WTC11 (cell line): ENCODE results near the gene CLEC2D. TPM values are rescaled to one million over a fixed set of nuclear protein-coding genes. Genes with fewer than 3 reads are reported as not detected.

Experiments
- ATAC-seq: fragments of 200-7000 bp; cut with Tn5 transposase; 2 replicates; pipeline ENCODE4 v1.10.0; 2021; ENCODE audit warnings: mild to moderate bottlenecking, moderate library complexity
- CTCF ChIA-PET: fragments of 300-600 bp; sonication (Branson Sonifier 250); formaldehyde crosslinking; loops from one replicate; lab custom pipeline; 2021; ENCODE audit warnings: antibody characterized with exemption; lab: Charles Lee
- POLR2A ChIA-PET: fragments of 350-600 bp; sonication (Branson Sonifier 250); formaldehyde crosslinking; loops from one replicate; lab custom pipeline; 2021; ENCODE audit warnings: antibody characterized with exemption; lab: Charles Lee
- DNase-seq: peaks from one replicate; pipeline ENCODE4 v3.0.0; 2021; ENCODE audit warnings: low spot score
- H3K27ac Mint-ChIP-seq: 2 replicates; pipeline ENCODE4 v1.8.0; 2021; ENCODE audit warnings: mixed read lengths
- H3K27me3 Mint-ChIP-seq: 2 replicates; pipeline ENCODE4 v1.8.0; 2021; ENCODE audit warnings: low read depth, mild to moderate bottlenecking, moderate library complexity, mixed read lengths
- H3K36me3 Mint-ChIP-seq: 2 replicates; pipeline ENCODE4 v1.8.0; 2021; ENCODE audit warnings: mixed read lengths
- H3K4me1 Mint-ChIP-seq: 2 replicates; pipeline ENCODE4 v1.8.0; 2022; ENCODE audit warnings: mixed read lengths
- H3K4me3 Mint-ChIP-seq: 2 replicates; pipeline ENCODE4 v1.8.0; 2021; ENCODE audit warnings: mild to moderate bottlenecking, moderate library complexity, mixed read lengths
- H3K9me3 Mint-ChIP-seq: 2 replicates; pipeline ENCODE4 v1.8.0; 2021; ENCODE audit warnings: mixed read lengths
- AR ChIP-seq: fragments of 250-450 bp; sonication (Bioruptor Pico); IDR thresholded peaks from 2 replicates; pipeline ENCODE4 v1.9.0; 2021; ENCODE audit warnings: mild to moderate bottlenecking
- ARID4B ChIP-seq: sonication (generic); formaldehyde crosslinking; IDR thresholded peaks from 2 replicates; pipeline ENCODE4 v1.8.0; 2023; ENCODE audit warnings: missing genetic modification reagents, mild to moderate bottlenecking, borderline replicate concordance
- CBFB ChIP-seq: sonication (generic); formaldehyde crosslinking; IDR thresholded peaks from 2 replicates; pipeline ENCODE4 v1.8.1; 2022; ENCODE audit warnings: mild to moderate bottlenecking, low read depth, missing genetic modification reagents
- ESRRA ChIP-seq: sonication (generic); formaldehyde crosslinking; IDR thresholded peaks from 2 replicates; pipeline ENCODE4 v1.8.1; 2022; ENCODE audit warnings: mild to moderate bottlenecking, missing genetic modification reagents, borderline replicate concordance
- FOXP1 ChIP-seq: sonication (generic); formaldehyde crosslinking; IDR thresholded peaks from 2 replicates; pipeline ENCODE4 v1.8.0; 2022; ENCODE audit warnings: missing genetic modification reagents, mild to moderate bottlenecking, moderate library complexity, borderline replicate concordance
- GTF2I ChIP-seq: fragments of 250-450 bp; sonication (Bioruptor Pico); conservative IDR thresholded peaks from 2 replicates; pipeline ENCODE4 v1.4.0; 2021; ENCODE audit warnings: mild to moderate bottlenecking
- HMGA2 ChIP-seq: fragments of 250-450 bp; sonication (Bioruptor Pico); IDR thresholded peaks from 2 replicates; pipeline ENCODE4 v1.4.0; 2021; ENCODE audit warnings: mild to moderate bottlenecking, moderate library complexity
- MAX ChIP-seq: sonication (generic); formaldehyde crosslinking; IDR thresholded peaks from 2 replicates; pipeline ENCODE4 v1.8.0; 2022; ENCODE audit warnings: mild to moderate bottlenecking, missing genetic modification reagents
- NR1H2 ChIP-seq: sonication (generic); formaldehyde crosslinking; IDR thresholded peaks from 2 replicates; pipeline ENCODE4 v1.9.0; 2021; ENCODE audit warnings: mild to moderate bottlenecking, moderate library complexity, missing genetic modification reagents
- PRDM15 ChIP-seq: sonication (generic); formaldehyde crosslinking; IDR thresholded peaks from 2 replicates; pipeline ENCODE4 v1.8.0; 2022; ENCODE audit warnings: missing genetic modification reagents
- SMAD3 ChIP-seq: sonication (generic); formaldehyde crosslinking; IDR thresholded peaks from 2 replicates; pipeline ENCODE4 v1.8.0; 2022; ENCODE audit warnings: missing genetic modification reagents, mild to moderate bottlenecking, borderline replicate concordance
- USF1 ChIP-seq: sonication (generic); formaldehyde crosslinking; IDR thresholded peaks from 2 replicates; pipeline ENCODE4 v1.8.0; 2022; ENCODE audit warnings: mild to moderate bottlenecking, missing genetic modification reagents
- ZNF219 ChIP-seq: sonication (generic); formaldehyde crosslinking; IDR thresholded peaks from 2 replicates; pipeline ENCODE4 v1.8.0; 2023; ENCODE audit warnings: missing genetic modification reagents, mild to moderate bottlenecking, borderline replicate concordance
- ZNF416 ChIP-seq: fragments of 250-450 bp; sonication (Bioruptor Pico); IDR thresholded peaks from 2 replicates; pipeline ENCODE4 v1.9.0; 2021; ENCODE audit warnings: mild to moderate bottlenecking, inconsistent platforms
- ZNF512 ChIP-seq: sonication (generic); formaldehyde crosslinking; IDR thresholded peaks from 2 replicates; pipeline ENCODE4 v1.8.1; 2022; ENCODE audit warnings: missing genetic modification reagents, borderline replicate concordance
- ZNF532 ChIP-seq: fragments of 250-450 bp; sonication (Bioruptor Pico); IDR thresholded peaks from 2 replicates; pipeline ENCODE4 v1.9.0; 2021; ENCODE audit warnings: mild to moderate bottlenecking, borderline replicate concordance
- ZNF671 ChIP-seq: fragments of 250-450 bp; sonication (Bioruptor Pico); IDR thresholded peaks from 2 replicates; pipeline ENCODE4 v1.8.0; 2021; ENCODE audit warnings: mild to moderate bottlenecking
- total RNA-seq: library from RNA; stranded (reverse); gene quantifications from 3 replicates; pipeline ENCODE4 v1.2.3, GENCODE V29; 2021

CLEC2D gene
- total RNA-seq, 1 experiment from 2014 or later, result 6.2 TPM

GRCh38 chr12:9699898-9700605 lies 30.5 kb downstream of the CLEC2D start:
- CTCF ChIA-PET, result no interaction called here
- no peak for ATAC-seq
- peaks cover 38% of the 10 kb centered on the region for H3K36me3 Mint-ChIP-seq
- TF ChIP-seq HMGA2 (CRISPR knock-in tag) (no peak), ZNF219 (CRISPR knock-in tag) (no peak), ZNF532 (CRISPR knock-in tag) (no peak), CBFB (CRISPR knock-in tag) (no peak), GTF2I (CRISPR knock-in tag) (no peak), NR1H2 (CRISPR knock-in tag) (no peak), PRDM15 (no peak), ZNF512 (CRISPR knock-in tag) (no peak), FOXP1 (no peak), ARID4B (CRISPR knock-in tag) (no peak), ESRRA (no peak), MAX (CRISPR knock-in tag) (no peak), ZNF671 (no peak), AR (CRISPR knock-in tag) (no peak), USF1 (CRISPR knock-in tag) (no peak), ZNF416 (CRISPR knock-in tag) (no peak), SMAD3 (no peak)

More at GRCh38 chr12:9699898-9700605, 30.5 kb downstream of the CLEC2D start:
- no peak for DNase-seq
- Mint-ChIP-seq H3K4me3 (no peak overlapping the region), H3K27ac (no peak overlapping the region), H3K9me3 (peaks cover 83% of the 10 kb centered on the region), H3K4me1 (no peaks in the 10 kb centered on the region), H3K27me3 (peaks cover 13% of the 10 kb centered on the region; the same call in 1 of the 2 replicates)
- POLR2A ChIA-PET, result no interaction called here
